ENCODE measurements around the gene SAT1. TPM values are rescaled to one million over a fixed set of nuclear protein-coding genes. Genes with fewer than 3 reads are reported as not detected.

Gene SAT1
- total RNA-seq, 1 donor from 2014 or later = 58.3 TPM

GRCh38 chrX:23776363-23776762 is 6.6 kb upstream of the SAT1 start:
- DNase-seq = no peak

GRCh38 chrX:23779025-23779424 is 3.9 kb upstream of the SAT1 start:
- no peak for DNase-seq

GRCh38 chrX:23782455-23782854 is 518 bp upstream of the SAT1 start:
- DNase-seq = no peak

GRCh38 chrX:23783589-23784469 is 856 bp downstream of the SAT1 start:
- no peak for DNase-seq

- DNase-seq = no peak
Measured at GRCh38 chrX:23784470-23785331, 1.7 kb downstream of the SAT1 start.

- no peak for DNase-seq
Measured at GRCh38 chrX:23785580-23785979, 2.6 kb downstream of the SAT1 start.

- no peak for DNase-seq
Measured at GRCh38 chrX:23786268-23786815, 3.4 kb downstream of the SAT1 start.

- DNase-seq = no peak
Measured at GRCh38 chrX:23787745-23788118, 4.8 kb downstream of the SAT1 start.

GRCh38 chrX:23788521-23788920 is 5.5 kb downstream of the SAT1 start:
- DNase-seq = no peak

- DNase-seq = no peak
Measured at GRCh38 chrX:23788946-23789345, 6.0 kb downstream of the SAT1 start.

GRCh38 chrX:23789386-23790154 is 6.6 kb downstream of the SAT1 start:
- DNase-seq = no peak

GRCh38 chrX:23790155-23790497 is 7.2 kb downstream of the SAT1 start:
- no peak for DNase-seq

- DNase-seq = no peak
Measured at GRCh38 chrX:23792861-23793553, 10.0 kb downstream of the SAT1 start.

- DNase-seq = no peak
Measured at GRCh38 chrX:23795221-23795620, 12.2 kb downstream of the SAT1 start.

GRCh38 chrX:23797371-23798128 is 14.6 kb downstream of the SAT1 start:
- DNase-seq = no peak

- DNase-seq = no peak
Measured at GRCh38 chrX:23799469-23800065, 16.6 kb downstream of the SAT1 start.

GRCh38 chrX:23802431-23802830 is 19.5 kb downstream of the SAT1 start:
- no peak for DNase-seq

GRCh38 chrX:23803931-23804381 is 21.0 kb downstream of the SAT1 start:
- DNase-seq = no peak

GRCh38 chrX:23804578-23804977 is 21.6 kb downstream of the SAT1 start:
- DNase-seq = no peak

GRCh38 chrX:23805389-23805788 is 22.4 kb downstream of the SAT1 start:
- no peak for DNase-seq

GRCh38 chrX:23810279-23810678 is 27.3 kb downstream of the SAT1 start:
- no peak for DNase-seq

Data from occipital lobe (tissue), 2 donors.